AG04449 (cell line): ENCODE data around the gene GPBP1.
"Not testable (repeated sequence)": the region's sequence is repeated elsewhere in the genome, so short reads cannot be mapped to it uniquely, and the experiment has no call there.

ENCODE experiments used
- CTCF ChIA-PET: fragments of 350-600 bp; formaldehyde crosslinking; extraction: SDS; loops from one replicate; lab custom pipeline; 2021; ENCODE audit warnings: antibody characterized with exemption; lab: Yijun Ruan, JAX
- POLR2A ChIA-PET: fragments of 400-600, 350-600 bp; formaldehyde crosslinking; extraction: SDS; loops from one replicate; lab custom pipeline; 2020; ENCODE audit warnings: antibody characterized with exemption, inconsistent platforms; lab: Yijun Ruan, JAX
- DNase-seq: peaks from one replicate; pipeline ENCODE4 v3.0.0-alpha.2; 2010; ENCODE audit warnings: low read depth, low spot score
- H3K4me3 ChIP-seq: 2 replicates; pipeline ENCODE4 v1.5.1; 2011; ENCODE audit warnings: low read depth, mild to moderate bottlenecking, control low read depth, low read length
- CTCF ChIP-seq: IDR thresholded peaks from one replicate; pipeline ENCODE4 v1.5.1; 2011; ENCODE audit warnings: mild to moderate bottlenecking, moderate library complexity, low read length, control low read depth, inconsistent platforms; ENCODE audit not compliant: insufficient read depth; ENCODE audit errors: missing control alignments

Gene GPBP1

GRCh38 chr5:57304931-57305330 lies 131.1 kb downstream of the GPBP1 start:
- CTCF ChIA-PET: interaction anchor here (0.7 to 2.6 kb wide), 2 partner anchors 475 to 1156 kb away, joined by 3 to 8 read pairs; no protein-coding TSS in a partner anchor
- TF ChIP-seq CTCF: no peak
- POLR2A ChIA-PET: no interaction called here
- DNase-seq: no peak
- H3K4me3 ChIP-seq: no peak overlapping the region

- CTCF ChIA-PET: interaction anchor here (0.8 to 2.6 kb wide), 2 partner anchors 1155 to 1544 kb away, joined by 3 to 8 read pairs; no protein-coding TSS in a partner anchor
- no peak for TF ChIP-seq CTCF
- POLR2A ChIA-PET: no interaction called here
Observed at GRCh38 chr5:57306359-57306758, 132.5 kb downstream of the GPBP1 start.

GRCh38 chr5:57307516-57307915 lies 133.7 kb downstream of the GPBP1 start:
- H3K4me3 ChIP-seq: no peak overlapping the region
- POLR2A ChIA-PET: no interaction called here
- DNase-seq: no peak
- CTCF ChIA-PET: interaction anchor here (0.7 to 2.3 kb wide), 2 partner anchors 8 to 9 kb away, joined by 3 to 8 read pairs; no protein-coding TSS in a partner anchor
- no peak for TF ChIP-seq CTCF

More at GRCh38 chr5:57306359-57306758, 132.5 kb downstream of the GPBP1 start:
- DNase-seq: no peak
- no peak overlapping the region for H3K4me3 ChIP-seq

GRCh38 chr5:57309022-57309421 lies 135.2 kb downstream of the GPBP1 start:
- POLR2A ChIA-PET, H3K4me3 ChIP-seq, DNase-seq: not testable (repeated sequence)
- CTCF ChIA-PET: interaction anchor here (0.7 to 2.3 kb wide), 2 partner anchors 9 to 11 kb away, joined by 3 to 8 read pairs; no protein-coding TSS in a partner anchor

- CTCF ChIA-PET: interaction anchor here (1.5 kb wide), 2 partner anchors 13 to 468 kb away, joined by 4 read pairs; no protein-coding TSS in a partner anchor
- no peak for TF ChIP-seq CTCF
- POLR2A ChIA-PET: no interaction called here
- no peak for DNase-seq
- H3K4me3 ChIP-seq: no peak overlapping the region
Observed at GRCh38 chr5:57311251-57311650, 137.4 kb downstream of the GPBP1 start.

- CTCF ChIA-PET: interaction anchor here (1.5 kb wide), 2 partner anchors 14 to 467 kb away, joined by 4 read pairs; no protein-coding TSS in a partner anchor
- H3K4me3 ChIP-seq: no peak overlapping the region
- no peak for DNase-seq
- POLR2A ChIA-PET: no interaction called here
- no peak for TF ChIP-seq CTCF
Observed at GRCh38 chr5:57311921-57312735, 138.3 kb downstream of the GPBP1 start.
